Ovary (tissue), 9 donors: ENCODE measurements around the gene SCGN. TPM values are rescaled to one million over a fixed set of nuclear protein-coding genes. Genes with fewer than 3 reads are reported as not detected.

ENCODE experiments used
- DNase-seq, 5 donors: peaks; one replicate each; pipeline ENCODE4 v3.0.0-alpha.2; 2019 to 2020
- H3K27ac ChIP-seq, 2 donors: fragments of 200-600 bp; one replicate each; pipeline versions ENCODE4 v1.5.1 to v1.8.0; 2019 to 2022
- H3K27me3 ChIP-seq: fragments of 200-600 bp; one replicate; pipeline ENCODE4 v1.8.0; 2022
- H3K36me3 ChIP-seq: fragments of 200-600 bp; sonication (generic); one replicate; pipeline ENCODE4 v1.5.1; 2019
- H3K4me1 ChIP-seq: one replicate; pipeline ENCODE4 v1.8.1; 2013; ENCODE audit warnings: mild to moderate bottlenecking, moderate library complexity; ENCODE audit not compliant: insufficient read depth
- H3K4me3 ChIP-seq: fragments of 200-600 bp; sonication (generic); one replicate; pipeline ENCODE4 v1.5.1; 2017
- H3K9me3 ChIP-seq, 2 donors: fragments of 200-600 bp in 1 of 2; sonication (generic) in 1 of 2; one replicate each; pipeline versions ENCODE4 v1.5.1 to v1.8.1; 2013 to 2019; ENCODE audit warnings: mild to moderate bottlenecking in 1 of 2, moderate library complexity in 1 of 2
- EP300 ChIP-seq: sonication (generic); formaldehyde crosslinking; IDR thresholded peaks from one replicate; pipeline ENCODE4 v1.6.1; 2017; ENCODE audit warnings: antibody characterized with exemption
- POLR2A ChIP-seq: fragments of 450-650 bp; IDR thresholded peaks from one replicate; pipeline ENCODE4 v1.6.1; 2017; ENCODE audit warnings: antibody characterized with exemption, mild to moderate bottlenecking, moderate library complexity
- WGBS, 3 donors: extraction: QIAGEN DNeasy Blood & Tissue Kit in 1 of 3; methylation state at CpG; one replicate each; pipeline versions ENCODE4 v1.1.5 to v1.1.7; 2013 to 2017; 5-methylcytosine and 5-hydroxymethylcytosine counted together
- intact Hi-C, 4 donors: fragments of 100-400 bp; cut with DNase I; formaldehyde crosslinking; loops; one replicate each; pipeline versions ENCODE4 v1.11.0 to v1.15.1; 2022 to 2023
- polyA plus RNA-seq, 2 donors: library from polyadenylated mRNA; stranded (reverse); fragments of 200-250 nt in 1 of 2; fragments of 350-450 nt in 1 of 2; fragmentation: Illumina TruSeq in 1 of 2; extraction: RNeasy Lipid Tissue Mini Kit (QIAGEN cat#74804) in 1 of 2; gene quantifications; one replicate each; pipeline ENCODE4 v1.2.3, GENCODE V29; 2013 to 2014
- total RNA-seq, 7 donors: library from RNA; depleted of rRNA in 2 of 7; stranded (reverse); fragments of >200 nt in 2 of 7; fragmentation: NEBNext Ultra II Directional in 3 of 7; extraction: Animal tissue kit (Norgen Biotek cat#: 25700) in 3 of 7; gene quantifications; one replicate each; pipeline versions ENCODE4 v1.1.0 to v1.2.4, GENCODE V29; 2016 to 2023
- TF ChIP-seq, protein P1 (sequence below), 3 donors: fragments of 450-650 bp in 2 of 3; fragments of 200-600 bp in 1 of 3; IDR thresholded peaks; one replicate each; pipeline versions ENCODE4 v1.5.1 to v1.8.0; 2016 to 2022; ENCODE audit warnings: antibody characterized with exemption in 3 of 3, mild to moderate bottlenecking in 1 of 3
- donor health status: DM: no; HTN: no; CAD: no; lungs with moderate emphysema.
- donor health status: DM: no; HTN: no; CAD: no.
- donor health status: Bipolar disorder and iron deficiency.
- donor health status: DM: yes; HTN: yes; CAD: no.
- donor health status: DM: no; HTN: no; CAD: no.
- donor health status: DM: yes; HTN: yes; CAD: no.

Gene SCGN
- total and polyA plus RNA-seq, 9 donors = 0.08 to 1.8 (median 0.28) TPM; not detected in 5

DNA sequence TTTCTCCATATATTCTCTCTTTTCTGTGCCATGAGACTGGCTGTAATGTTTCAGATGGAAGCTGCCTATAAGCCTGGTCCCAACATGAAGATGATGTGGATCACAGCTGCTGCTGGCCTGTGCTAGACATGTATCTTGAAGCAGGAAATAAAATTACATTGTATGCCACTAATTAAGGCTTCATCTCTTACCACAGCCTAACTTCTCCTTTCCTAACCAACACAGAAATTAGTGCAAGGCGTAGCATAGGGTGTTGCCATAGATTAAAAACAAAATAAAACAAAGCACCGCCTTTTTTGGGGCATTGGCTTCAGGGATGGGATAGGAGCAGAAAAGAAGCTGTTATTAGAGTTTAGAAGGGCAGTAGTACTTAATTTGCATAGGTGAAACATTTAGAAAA is 97.8 kb downstream of the SCGN start:
- no peaks in the 10 kb centered on the region for H3K9me3 ChIP-seq
- TF ChIP-seq POLR2A (no peak), EP300 (no peak)
- TF ChIP-seq, protein P1, sequence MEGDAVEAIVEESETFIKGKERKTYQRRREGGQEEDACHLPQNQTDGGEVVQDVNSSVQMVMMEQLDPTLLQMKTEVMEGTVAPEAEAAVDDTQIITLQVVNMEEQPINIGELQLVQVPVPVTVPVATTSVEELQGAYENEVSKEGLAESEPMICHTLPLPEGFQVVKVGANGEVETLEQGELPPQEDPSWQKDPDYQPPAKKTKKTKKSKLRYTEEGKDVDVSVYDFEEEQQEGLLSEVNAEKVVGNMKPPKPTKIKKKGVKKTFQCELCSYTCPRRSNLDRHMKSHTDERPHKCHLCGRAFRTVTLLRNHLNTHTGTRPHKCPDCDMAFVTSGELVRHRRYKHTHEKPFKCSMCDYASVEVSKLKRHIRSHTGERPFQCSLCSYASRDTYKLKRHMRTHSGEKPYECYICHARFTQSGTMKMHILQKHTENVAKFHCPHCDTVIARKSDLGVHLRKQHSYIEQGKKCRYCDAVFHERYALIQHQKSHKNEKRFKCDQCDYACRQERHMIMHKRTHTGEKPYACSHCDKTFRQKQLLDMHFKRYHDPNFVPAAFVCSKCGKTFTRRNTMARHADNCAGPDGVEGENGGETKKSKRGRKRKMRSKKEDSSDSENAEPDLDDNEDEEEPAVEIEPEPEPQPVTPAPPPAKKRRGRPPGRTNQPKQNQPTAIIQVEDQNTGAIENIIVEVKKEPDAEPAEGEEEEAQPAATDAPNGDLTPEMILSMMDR (IDR thresholded peaks at IDR 0.05) = no peak
- no peaks in the 10 kb centered on the region for H3K36me3 ChIP-seq
- H3K27ac ChIP-seq = no peak overlapping the region
- DNase-seq = no peak
- WGBS, 3 donors = 39 to 72% (median 62%) methylated on average over 2 of the region's 2 CpGs
- H3K4me3 ChIP-seq = no peak overlapping the region
- no peaks in the 10 kb centered on the region for H3K27me3 ChIP-seq
- H3K4me1 ChIP-seq = no peaks in the 10 kb centered on the region
- intact Hi-C loops = no loop called here

DNA sequence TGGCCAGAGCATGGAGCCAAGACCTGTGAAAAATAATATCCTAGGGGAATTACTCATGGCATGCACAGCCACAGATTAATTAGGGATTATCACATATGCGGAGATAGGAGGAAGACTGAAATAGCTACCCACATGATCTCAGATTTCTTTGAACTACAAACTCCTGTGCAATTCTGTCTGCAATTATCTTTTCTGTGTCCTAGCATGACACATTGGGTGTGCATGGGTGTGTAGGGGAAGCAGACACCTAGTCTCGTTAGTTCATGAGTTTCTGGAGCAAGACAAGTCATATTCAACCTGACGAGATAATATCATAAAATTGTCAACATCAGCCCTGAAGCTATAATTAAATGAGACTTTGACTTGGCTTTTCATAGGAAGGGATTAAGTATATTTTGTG is 98.9 kb downstream of the SCGN start:
- 51 to 62% (median 55%) methylated on average over 3 of the region's 3 CpGs for WGBS, 3 donors
- Histone ChIP-seq H3K4me1 (no peaks in the 10 kb centered on the region), H3K4me3 (no peak overlapping the region), H3K9me3 (no peaks in the 10 kb centered on the region), H3K36me3 (no peaks in the 10 kb centered on the region), H3K27me3 (no peaks in the 10 kb centered on the region), H3K27ac (no peak overlapping the region)
- intact Hi-C loops = no loop called here
- TF ChIP-seq EP300 = no peak
- TF ChIP-seq POLR2A = no peak
- TF ChIP-seq, protein P1 (IDR thresholded peaks at IDR 0.05) = no peak
- no peak for DNase-seq

Other genes with a start within 250 kb of the SCGN start
- under 1 TPM in 2 of 7 donors, not detected in 5; 0.05 to 0.12 TPM for gene SLC17A4, start 102.5 kb downstream of the SCGN start, total RNA-seq
- not detected for gene SLC17A4, start 102.5 kb downstream of the SCGN start, polyA plus RNA-seq
- not detected for gene SLC17A1, start 179.8 kb downstream of the SCGN start, total RNA-seq
- gene SLC17A1, start 179.8 kb downstream of the SCGN start, polyA plus RNA-seq = under 1 TPM in 1 of 2 donors, not detected in 1; 0.06 TPM
- under 1 TPM in 4 of 7 donors, not detected in 3; 0.10 to 0.93 (median 0.36) TPM for gene SLC17A3, start 222.0 kb downstream of the SCGN start, total RNA-seq
- under 1 TPM; 0.07 to 0.35 TPM for gene SLC17A3, start 222.0 kb downstream of the SCGN start, polyA plus RNA-seq